Occipital lobe (tissue), 2 donors: ENCODE data around the gene ANKRD11. TPM values are rescaled to one million over a fixed set of nuclear protein-coding genes. Genes with fewer than 3 reads are reported as not detected.
"Not testable (repeated sequence)": the region's sequence is repeated elsewhere in the genome, so short reads cannot be mapped to it uniquely, and the experiment has no call there.

Experiments used
- DNase-seq: peaks from one replicate; lab custom pipeline; 2025; lab: John Stamatoyannopoulos, UW
- total RNA-seq: library from RNA; depleted of rRNA; stranded (reverse); fragments of >200 nt; gene quantifications from one replicate; pipeline ENCODE4 v1.2.3, GENCODE V29; 2014

The ANKRD11 gene
- total RNA-seq, 1 donor from 2014 or later: 27.5 TPM

DNA sequence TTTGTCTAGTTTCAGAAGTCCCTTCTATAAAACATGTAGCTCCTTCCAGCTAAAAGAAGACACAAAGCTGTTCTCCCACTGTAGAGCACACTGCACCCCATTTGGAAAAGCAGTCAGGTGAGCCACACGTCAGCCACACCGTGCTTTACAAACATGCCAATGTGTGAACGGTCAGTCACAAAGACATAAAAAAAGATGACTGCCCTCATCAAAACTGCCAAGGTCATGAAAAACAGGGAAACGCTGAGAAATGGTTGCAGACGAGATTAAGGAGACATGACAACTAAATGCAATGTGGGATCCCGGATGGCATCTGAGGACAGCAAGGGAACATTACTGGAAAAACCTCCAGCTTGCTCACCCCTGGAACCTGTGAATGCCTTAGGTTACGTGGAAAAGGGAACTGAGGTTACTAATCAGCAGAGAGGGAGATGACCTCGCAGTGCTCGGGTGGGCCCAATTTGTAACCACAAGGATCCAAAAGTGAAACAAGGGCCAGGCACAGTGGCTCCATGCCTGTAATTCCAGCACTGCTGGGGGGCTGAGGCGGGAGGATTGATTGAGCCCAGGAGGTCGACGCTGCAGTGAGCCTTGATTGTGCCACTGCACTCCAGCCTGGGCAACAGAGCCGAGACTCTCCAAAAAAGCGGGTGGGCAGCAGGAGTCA lies 8.1 kb downstream of the ANKRD11 start:
- no peak for DNase-seq

GRCh38 chr16:89481356-89481955 lies 8.9 kb downstream of the ANKRD11 start:
- DNase-seq: no peak

- DNase-seq: no peak
Measured at GRCh38 chr16:89478576-89479221, 11.7 kb downstream of the ANKRD11 start.

DNA sequence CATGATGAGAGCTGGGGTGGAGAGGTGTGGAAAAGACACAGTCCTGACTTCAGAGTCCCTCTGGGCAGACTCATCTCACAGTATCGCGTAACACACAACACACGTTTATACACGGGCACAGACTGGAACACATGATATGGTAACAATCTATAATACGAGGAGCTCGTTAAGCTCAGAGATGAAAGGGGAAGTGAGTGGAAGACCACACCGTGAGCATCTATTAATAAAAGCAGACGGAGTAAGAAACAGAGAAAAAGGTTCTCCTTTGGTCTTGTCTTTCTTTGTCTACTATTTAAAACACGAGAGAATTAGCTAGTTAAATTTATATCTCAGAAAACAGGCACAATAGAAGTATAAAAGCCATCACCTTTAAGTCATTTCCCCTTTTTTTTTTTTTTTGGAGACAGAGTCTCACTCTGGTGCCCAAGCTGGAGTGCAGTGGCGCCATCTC lies 13.5 kb downstream of the ANKRD11 start:
- no peak for DNase-seq

- no peak for DNase-seq
Measured at GRCh38 chr16:89476379-89476778, 14.0 kb downstream of the ANKRD11 start.

GRCh38 chr16:89475144-89475543 lies 15.2 kb downstream of the ANKRD11 start:
- no peak for DNase-seq

GRCh38 chr16:89473791-89474414 lies 16.5 kb downstream of the ANKRD11 start:
- DNase-seq: no peak

DNA sequence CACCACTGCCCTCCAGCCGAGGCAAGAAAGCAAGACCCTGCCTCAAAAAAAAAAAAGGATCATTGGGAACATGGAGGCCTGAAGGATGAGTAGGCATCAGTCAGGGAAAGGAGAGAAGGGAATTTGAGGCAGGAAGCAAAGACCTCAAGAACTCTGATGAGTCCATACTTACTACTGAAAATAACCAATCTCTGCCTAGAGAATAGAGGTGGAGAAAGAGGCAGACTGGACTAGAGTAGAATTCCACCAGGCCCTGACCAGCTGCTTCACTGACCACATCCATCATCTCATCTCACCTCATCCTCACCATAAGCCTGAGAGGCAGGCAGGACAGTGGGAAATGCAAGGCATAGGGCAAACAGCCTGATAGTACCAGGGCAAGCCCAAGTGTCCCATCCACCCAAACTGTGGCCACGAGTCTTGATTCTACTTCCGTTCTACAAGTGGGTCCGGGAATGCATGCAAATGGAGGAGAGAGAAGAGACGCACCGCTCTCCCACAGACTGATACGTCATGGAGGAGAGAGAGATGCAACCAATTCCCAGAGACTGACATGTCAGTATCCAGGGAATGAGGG lies 17.1 kb downstream of the ANKRD11 start:
- DNase-seq: no peak

GRCh38 chr16:89472711-89473075 lies 17.7 kb downstream of the ANKRD11 start:
- DNase-seq: no peak

GRCh38 chr16:89467382-89467781 lies 23.0 kb downstream of the ANKRD11 start:
- DNase-seq: no peak

- no peak for DNase-seq
Measured at GRCh38 chr16:89466920-89467319, 23.4 kb downstream of the ANKRD11 start.

DNA sequence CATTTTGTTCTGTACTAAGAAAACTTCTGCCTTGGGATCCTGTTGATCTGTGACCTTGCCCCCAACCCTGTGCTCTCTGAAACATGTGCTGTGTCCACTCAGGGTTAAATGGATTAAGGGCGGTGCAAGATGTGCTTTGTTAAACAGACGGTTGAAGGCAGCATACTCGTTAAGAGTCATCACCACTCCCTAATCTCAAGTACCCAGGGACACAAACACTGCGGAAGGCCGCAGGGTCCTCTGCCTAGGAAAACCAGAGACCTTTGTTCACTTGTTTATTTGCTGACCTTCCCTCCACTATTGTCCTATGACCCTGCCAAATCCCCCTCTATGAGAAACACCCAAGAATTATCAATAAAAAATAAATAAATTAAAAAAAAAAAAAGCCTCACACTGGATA lies 27.0 kb downstream of the ANKRD11 start:
- not testable (repeated sequence) for DNase-seq

GRCh38 chr16:89462639-89463038 lies 27.7 kb downstream of the ANKRD11 start:
- DNase-seq: not testable (repeated sequence)

DNA sequence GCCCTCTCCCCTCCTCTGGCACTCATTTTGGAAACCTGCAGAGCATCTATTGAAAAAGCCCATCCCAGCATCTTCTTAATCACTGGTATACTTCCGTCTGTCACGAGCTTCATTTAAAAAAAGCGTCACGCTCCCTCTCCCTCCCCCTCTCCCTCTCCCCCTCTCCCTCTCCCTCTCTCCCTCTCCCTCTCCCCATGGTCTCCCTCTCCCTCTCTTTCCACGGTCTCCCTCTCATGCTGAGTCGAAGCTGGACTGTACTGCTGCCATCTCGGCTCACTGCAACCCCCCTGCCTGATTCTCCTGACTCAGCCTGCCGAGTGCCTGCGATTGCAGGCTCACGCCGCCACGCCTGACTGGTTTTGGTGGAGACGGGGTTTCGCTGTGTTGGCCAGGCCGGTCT lies 28.5 kb downstream of the ANKRD11 start:
- DNase-seq: not testable (repeated sequence)

- DNase-seq: no peak
Measured at GRCh38 chr16:89460556-89460955, 29.8 kb downstream of the ANKRD11 start.

DNA sequence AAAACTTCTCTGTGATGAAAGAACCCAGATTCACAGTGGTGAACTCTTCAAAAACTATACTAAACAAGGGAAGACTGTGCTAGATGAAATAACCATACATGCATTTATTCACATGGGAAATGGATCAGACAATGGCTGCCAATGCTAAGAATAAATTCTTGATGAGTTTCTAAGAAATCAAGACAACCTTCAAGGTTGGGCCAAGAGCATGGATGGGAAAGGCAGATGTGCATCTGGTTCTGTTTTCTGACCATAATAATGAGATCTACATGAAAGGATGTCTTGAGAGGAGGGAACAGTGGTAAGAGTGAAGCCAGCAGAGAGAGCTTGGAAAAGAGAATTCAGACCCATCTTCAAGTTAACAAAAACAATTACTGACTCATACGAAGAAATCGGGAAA lies 31.4 kb downstream of the ANKRD11 start:
- DNase-seq: no peak

GRCh38 chr16:89458551-89458950 lies 31.8 kb downstream of the ANKRD11 start:
- DNase-seq: no peak

DNA sequence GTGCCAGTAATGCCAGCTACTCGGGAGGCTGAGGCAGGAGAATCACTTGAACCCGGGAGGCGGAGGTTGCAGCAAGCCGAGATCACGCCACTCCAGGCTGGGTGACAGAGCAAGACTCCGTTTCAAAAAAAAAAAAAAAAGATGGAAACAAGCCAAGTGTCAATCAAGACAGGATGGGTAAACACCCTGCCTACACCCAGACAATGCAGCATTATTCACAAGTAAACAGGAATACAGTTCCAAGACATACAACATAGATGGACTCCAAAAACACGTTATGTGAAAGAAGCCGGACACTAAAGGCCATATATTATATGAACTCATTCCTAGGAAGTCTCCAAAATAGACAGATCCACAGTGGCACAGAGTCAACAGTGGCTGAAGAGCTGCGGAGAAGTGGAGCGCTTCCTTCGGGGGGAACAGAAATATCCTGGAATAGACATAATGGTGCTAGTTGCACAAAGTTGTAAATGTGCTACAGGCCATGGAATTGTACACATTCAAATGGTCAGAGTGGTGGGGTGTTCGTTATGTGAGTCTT lies 33.9 kb downstream of the ANKRD11 start:
- no peak for DNase-seq

DNA sequence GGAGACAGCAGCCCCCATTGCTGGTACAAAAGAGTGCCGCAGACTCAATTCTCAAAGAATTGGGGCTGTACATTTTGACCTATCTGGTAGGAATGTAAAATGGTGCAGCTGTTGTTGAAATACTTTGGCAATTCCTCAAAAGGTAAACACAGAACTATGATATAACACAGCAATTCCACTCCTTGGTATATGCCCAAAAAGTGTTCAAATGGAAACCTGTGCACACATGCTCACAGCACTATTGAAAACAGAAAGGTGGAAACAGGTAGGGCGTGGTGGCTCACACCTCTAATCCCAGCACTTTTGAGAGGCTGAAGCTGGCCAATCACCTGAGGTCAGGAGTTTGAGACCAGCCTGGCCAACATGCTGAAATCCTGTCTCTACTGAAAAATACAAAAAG lies 34.7 kb downstream of the ANKRD11 start:
- DNase-seq: no peak

GRCh38 chr16:89455178-89455577 lies 35.2 kb downstream of the ANKRD11 start:
- no peak for DNase-seq

DNA sequence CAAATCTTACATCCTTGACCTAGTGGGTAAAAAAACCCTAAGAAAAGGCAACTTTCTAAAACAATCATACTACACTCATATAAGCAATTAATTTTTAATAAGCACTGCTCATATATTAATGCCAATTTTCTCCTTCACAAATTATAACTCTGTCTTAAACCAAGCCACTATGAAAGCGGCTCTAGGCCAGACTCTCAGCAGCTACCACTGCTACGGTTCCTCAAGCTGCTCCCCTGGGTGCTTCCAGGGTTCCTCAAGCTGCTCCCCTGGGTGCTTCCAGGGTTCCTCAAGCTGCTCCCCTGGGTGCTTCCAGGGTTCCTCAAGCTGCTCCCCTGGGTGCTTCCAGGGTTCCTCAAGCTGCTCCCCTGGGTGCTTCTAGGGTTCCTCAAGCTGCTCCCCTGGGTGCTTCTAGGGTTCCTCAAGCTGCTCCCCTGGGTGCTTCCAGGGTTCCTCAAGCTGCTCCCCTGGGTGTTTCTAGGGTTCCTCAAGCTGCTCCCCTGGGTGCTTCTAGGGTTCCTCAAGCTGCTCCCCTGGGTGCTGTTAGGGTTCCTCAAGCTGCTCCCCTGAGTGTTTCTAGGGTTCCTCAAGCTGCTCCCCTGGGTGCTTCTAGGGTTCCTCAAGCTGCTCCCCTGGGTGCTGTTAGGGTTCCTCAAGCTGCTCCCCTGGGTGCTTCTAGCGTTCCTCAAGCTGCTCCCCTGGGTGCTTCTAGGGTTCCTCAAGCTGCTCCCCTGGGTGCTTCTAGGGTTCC lies 35.8 kb downstream of the ANKRD11 start:
- DNase-seq: not testable (repeated sequence)
